Common myeloid progenitor, CD34-positive (primary cell): ENCODE results near the gene LPAR2.
A peak's percentile ranks its signal among the peaks of the same experiment; 100 is the strongest.

Source experiments
- CTCF ChIA-PET: fragments of 350-600 bp; sonication (Branson Sonifier 250); formaldehyde crosslinking; loops from one replicate; lab custom pipeline; 2021; ENCODE audit warnings: antibody characterized with exemption; lab: Charles Lee
- POLR2A ChIA-PET: fragments of 350-600 bp; sonication (Branson Sonifier 250); formaldehyde crosslinking; loops from one replicate; lab custom pipeline; 2021; ENCODE audit warnings: antibody characterized with exemption; lab: Charles Lee
- DNase-seq, 3 donors: peaks; one replicate each; pipeline versions ENCODE4 v3.0.0 to v3.0.0-alpha.2; 2013
- H3K27ac ChIP-seq, 2 experiments: 1 replicate in 1 of 2; 2 replicates in 1 of 2; pipeline ENCODE4 v1.7.0; 2013; ENCODE audit warnings: inconsistent platforms in 2 of 2, low read length in 2 of 2, mild to moderate bottlenecking in 2 of 2, low read depth in 1 of 2, moderate library complexity in 1 of 2; ENCODE audit not compliant: severe bottlenecking in 2 of 2, insufficient read depth in 1 of 2, poor library complexity in 1 of 2
- H3K27me3 ChIP-seq, 5 experiments: replicated peaks in 2 of 5; 1 replicate in 3 of 5; 2 replicates in 2 of 5; pipeline versions ENCODE4 v1.6.1 to v1.7.0; 2013; ENCODE audit warnings: low read length in 4 of 5, mild to moderate bottlenecking in 2 of 5, moderate library complexity in 2 of 5, inconsistent platforms in 1 of 5; ENCODE audit not compliant: insufficient read depth in 5 of 5, control insufficient read depth in 4 of 5
- H3K36me3 ChIP-seq, 4 experiments: 1 replicate in 2 of 4; 2 replicates in 2 of 4; pipeline versions ENCODE4 v1.6.1 to v1.7.0; 2013; ENCODE audit warnings: low read length in 3 of 4, control low read depth in 1 of 4, mild to moderate bottlenecking in 1 of 4; ENCODE audit not compliant: control insufficient read depth in 4 of 4, insufficient read depth in 4 of 4
- H3K4me1 ChIP-seq, 4 experiments: 1 replicate in 3 of 4; 2 replicates in 1 of 4; pipeline versions ENCODE4 v1.6.1 to v1.7.1; 2013; ENCODE audit warnings: low read length in 3 of 4, mild to moderate bottlenecking in 3 of 4, control low read depth in 1 of 4, inconsistent platforms in 1 of 4, moderate library complexity in 1 of 4; ENCODE audit not compliant: control insufficient read depth in 4 of 4, insufficient read depth in 4 of 4; ENCODE audit errors: control extremely low read depth in 1 of 4
- H3K4me3 ChIP-seq, 7 experiments: 1 replicate in 4 of 7; 2 replicates in 3 of 7; pipeline versions ENCODE4 v1.5.1 to v1.7.0; 2013; ENCODE audit warnings: mild to moderate bottlenecking in 7 of 7, low read length in 6 of 7, moderate library complexity in 6 of 7, inconsistent platforms in 2 of 7, low read depth in 2 of 7, control low read depth in 1 of 7; ENCODE audit not compliant: insufficient read depth in 4 of 7, control insufficient read depth in 1 of 7; ENCODE audit errors: extremely low read depth in 1 of 7
- H3K9me3 ChIP-seq, 5 experiments: 1 replicate in 4 of 5; 2 replicates in 1 of 5; pipeline versions ENCODE4 v1.6.1 to v1.7.1; 2013; ENCODE audit warnings: low read length in 4 of 5, mild to moderate bottlenecking in 2 of 5, inconsistent platforms in 1 of 5, low read depth in 1 of 5, moderate library complexity in 1 of 5; ENCODE audit not compliant: control insufficient read depth in 4 of 5, insufficient read depth in 2 of 5; ENCODE audit errors: control extremely low read depth in 1 of 5
- WGBS: methylation state at CpG from one replicate; pipeline ENCODE4 v1.1.5; 2013; ENCODE audit not compliant: insufficient coverage; 5-methylcytosine and 5-hydroxymethylcytosine counted together

Gene LPAR2

DNA sequence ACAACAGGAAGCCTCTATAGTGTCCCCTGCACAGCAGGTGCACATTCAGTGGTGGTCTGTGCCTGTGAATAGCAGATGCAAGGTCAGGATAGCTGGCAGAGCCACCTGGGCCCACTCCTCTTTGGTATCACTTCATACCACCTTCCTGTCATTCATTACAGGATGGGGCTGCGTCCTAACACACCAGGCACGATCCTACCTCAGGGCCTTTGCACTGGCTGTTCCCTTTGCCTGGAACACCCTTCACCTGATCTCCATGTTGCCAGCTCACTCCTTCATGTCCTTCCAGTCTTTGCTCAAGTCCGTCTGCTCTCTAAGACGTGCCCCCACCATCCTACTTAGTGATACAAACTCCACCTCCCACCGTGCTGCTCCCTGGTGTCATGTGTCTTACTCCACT lies 4.6 kb upstream of the LPAR2 start:
- ChIA-PET POLR2A (no interaction called here), CTCF (interaction anchor here (1.5 kb wide), 1 partner anchor 100 kb away, joined by 4 read pairs; no protein-coding TSS in a partner anchor)
- no peak overlapping the region for H3K4me3 ChIP-seq
- H3K36me3 ChIP-seq, result peaks cover 14 to 60% (median 43%) of the 10 kb centered on the region in 4 experiments
- no peak overlapping the region for H3K27ac ChIP-seq
- no peaks in the 10 kb centered on the region for H3K9me3 ChIP-seq
- 100% methylated on average over 3 of the region's 5 CpGs for WGBS
- DNase-seq, result no peak
- H3K27me3 ChIP-seq, result no peaks in the 10 kb centered on the region
- peaks cover 0 to 10% (median 8%) of the 10 kb centered on the region in 4 experiments for H3K4me1 ChIP-seq

DNA sequence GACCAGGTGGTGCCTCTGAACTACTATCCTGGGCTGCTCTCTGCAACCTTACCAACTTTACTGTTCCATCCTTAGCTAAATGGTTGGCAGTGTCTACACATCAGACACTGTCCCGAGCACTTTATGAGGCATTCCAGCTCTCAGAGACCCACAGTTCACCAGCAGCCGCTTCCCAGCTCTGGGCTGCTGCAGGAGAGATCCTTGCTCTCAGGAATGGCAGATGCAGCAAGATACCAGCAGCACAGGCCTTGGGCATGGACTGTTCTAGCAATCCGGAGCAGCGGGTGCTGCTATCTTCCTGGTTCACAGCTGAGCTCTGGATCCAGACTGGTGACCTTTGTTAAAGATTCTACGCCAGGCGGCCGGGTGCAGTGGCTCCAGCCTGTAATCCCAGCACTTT lies 3.3 kb upstream of the LPAR2 start:
- POLR2A ChIA-PET, result no interaction called here
- H3K36me3 ChIP-seq, result peaks cover 14 to 49% (median 35%) of the 10 kb centered on the region in 4 experiments
- CTCF ChIA-PET, result interaction anchor here (1.0 kb wide), 1 partner anchor 9 kb away, joined by 5 read pairs; no protein-coding TSS in a partner anchor

DNA sequence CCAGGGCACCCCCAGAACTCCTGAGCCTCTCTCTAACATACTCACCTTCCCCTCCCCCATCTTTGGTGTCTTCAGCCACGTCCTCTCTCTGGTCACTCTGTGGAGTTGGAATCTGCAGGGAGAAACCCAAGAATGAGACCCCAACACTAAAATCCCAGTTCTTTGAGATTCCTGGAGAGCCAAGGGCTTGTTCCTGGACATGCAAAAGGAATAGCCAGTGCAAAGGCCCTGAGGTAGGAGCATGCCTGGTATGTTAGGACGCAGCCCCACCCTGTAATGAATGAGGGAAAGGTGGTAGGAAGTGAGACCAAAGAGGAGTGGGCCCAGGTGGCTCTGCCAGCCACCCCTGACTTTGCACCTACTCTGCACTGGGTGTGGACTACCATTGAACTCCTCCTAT lies 2.4 kb upstream of the LPAR2 start:
- Histone ChIP-seq H3K4me3 (no peak overlapping the region), H3K27ac (no peak overlapping the region), H3K27me3 (no peaks in the 10 kb centered on the region), H3K9me3 (no peaks in the 10 kb centered on the region), H3K36me3 (peaks cover 10 to 45% (median 29%) of the 10 kb centered on the region in 4 experiments), H3K4me1 (peaks cover 0 to 16% (median 13%) of the 10 kb centered on the region in 4 experiments)
- ChIA-PET CTCF (no interaction called here), POLR2A (interaction anchor here (0.7 kb wide), 1 partner anchor 536 kb away, joined by 3 read pairs; no protein-coding TSS in a partner anchor)
- 100% methylated on average over 1 of the region's 2 CpGs for WGBS
- DNase-seq, result no peak

More for the DNA sequence above, 3.3 kb upstream of the LPAR2 start:
- no peaks in the 10 kb centered on the region for H3K27me3 ChIP-seq
- H3K27ac ChIP-seq, result no peak overlapping the region
- DNase-seq, result no peak
- WGBS, result 98% methylated on average over 6 of the region's 7 CpGs
- peaks cover 0 to 16% (median 13%) of the 10 kb centered on the region in 4 experiments for H3K4me1 ChIP-seq
- no peaks in the 10 kb centered on the region for H3K9me3 ChIP-seq
- no peak overlapping the region for H3K4me3 ChIP-seq

DNA sequence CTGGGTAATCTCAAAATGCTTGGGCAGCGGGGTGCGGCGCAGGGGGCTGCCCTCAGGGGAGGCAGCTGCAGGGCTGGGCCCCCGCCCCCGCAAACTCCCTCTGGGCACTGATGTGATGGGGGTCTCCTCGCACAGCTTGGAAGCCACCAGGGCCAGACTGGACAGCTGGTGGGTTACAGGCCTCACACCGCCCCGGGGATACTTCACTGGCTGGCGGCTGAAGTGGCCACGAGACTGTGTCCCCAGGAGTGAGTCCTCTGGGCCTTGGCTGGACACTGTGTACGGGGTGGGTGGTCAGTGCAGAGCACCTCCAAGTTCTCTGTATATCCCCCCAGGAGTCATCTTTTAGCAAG lies 2.0 kb upstream of the LPAR2 start:
- H3K9me3 ChIP-seq, result no peaks in the 10 kb centered on the region
- no peaks in the 10 kb centered on the region for H3K27me3 ChIP-seq
- no peak overlapping the region for H3K4me3 ChIP-seq
- ChIA-PET POLR2A (interaction anchor here (0.7 kb wide), 1 partner anchor 536 kb away, joined by 3 read pairs; no protein-coding TSS in a partner anchor), CTCF (interaction anchor here (0.9 kb wide), 1 partner anchor 32 kb away, joined by 3 read pairs; no protein-coding TSS in a partner anchor)
- no peak for DNase-seq
- 97% methylated on average over 10 of the region's 11 CpGs for WGBS
- H3K36me3 ChIP-seq, result peaks cover 9 to 41% (median 26%) of the 10 kb centered on the region in 4 experiments
- H3K4me1 ChIP-seq, result peaks cover 0 to 16% (median 13%) of the 10 kb centered on the region in 4 experiments
- no peak overlapping the region for H3K27ac ChIP-seq

DNA sequence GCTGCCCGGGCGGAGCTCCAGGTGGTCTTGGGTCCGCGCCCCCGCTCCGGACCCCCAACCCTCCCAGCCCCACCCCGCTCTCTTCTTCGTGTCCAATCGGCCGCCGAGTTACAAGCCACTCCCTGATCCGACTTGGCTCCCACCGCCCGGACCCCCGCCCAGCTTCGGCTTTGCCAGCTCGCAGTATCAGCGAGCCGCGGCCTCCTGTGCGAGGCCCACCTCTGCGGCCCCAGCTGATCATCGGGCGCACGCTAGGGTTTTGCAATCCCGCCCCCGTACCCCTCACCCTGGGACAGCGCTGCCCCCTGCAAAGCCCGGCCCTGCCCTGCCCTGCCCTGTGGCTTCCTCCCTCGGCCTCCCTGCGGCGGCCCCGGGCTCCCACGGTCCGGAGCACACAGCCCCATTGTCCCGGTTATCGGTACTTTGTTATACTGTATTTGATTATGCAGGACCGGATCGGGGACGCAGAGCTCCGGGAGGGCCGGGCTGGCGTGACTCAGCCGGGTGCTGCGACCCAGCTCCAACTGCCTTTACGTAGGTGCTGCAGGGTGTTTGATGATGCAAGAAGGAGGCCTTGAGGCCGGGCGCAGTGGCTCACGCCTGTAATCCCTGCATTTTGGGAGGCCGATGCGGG lies 598 bp upstream of the LPAR2 start:
- no peaks in the 10 kb centered on the region for H3K27me3 ChIP-seq
- peaks cover 0 to 16% (median 13%) of the 10 kb centered on the region in 4 experiments for H3K4me1 ChIP-seq
- WGBS, result 6% methylated on average over 48 of the region's 51 CpGs
- H3K36me3 ChIP-seq, result peaks cover 3 to 30% (median 23%) of the 10 kb centered on the region in 4 experiments
- peak; percentile 53 to 81 (median 74) for DNase-seq
- ChIA-PET CTCF (interaction anchor here (1.0 to 1.2 kb wide), 3 partner anchors 12 to 96 kb away, joined by 4 to 9 read pairs (median 6); partner anchors contain the start of gene GMIP), POLR2A (interaction anchor here (0.5 kb wide), 1 partner anchor 12 kb away, joined by 3 read pairs; no protein-coding TSS in a partner anchor)
- H3K9me3 ChIP-seq, result no peaks in the 10 kb centered on the region
- H3K27ac ChIP-seq, result no peak overlapping the region
- H3K4me3 ChIP-seq, result peak overlapping the region; percentile 27 to 81 (median 57)

DNA sequence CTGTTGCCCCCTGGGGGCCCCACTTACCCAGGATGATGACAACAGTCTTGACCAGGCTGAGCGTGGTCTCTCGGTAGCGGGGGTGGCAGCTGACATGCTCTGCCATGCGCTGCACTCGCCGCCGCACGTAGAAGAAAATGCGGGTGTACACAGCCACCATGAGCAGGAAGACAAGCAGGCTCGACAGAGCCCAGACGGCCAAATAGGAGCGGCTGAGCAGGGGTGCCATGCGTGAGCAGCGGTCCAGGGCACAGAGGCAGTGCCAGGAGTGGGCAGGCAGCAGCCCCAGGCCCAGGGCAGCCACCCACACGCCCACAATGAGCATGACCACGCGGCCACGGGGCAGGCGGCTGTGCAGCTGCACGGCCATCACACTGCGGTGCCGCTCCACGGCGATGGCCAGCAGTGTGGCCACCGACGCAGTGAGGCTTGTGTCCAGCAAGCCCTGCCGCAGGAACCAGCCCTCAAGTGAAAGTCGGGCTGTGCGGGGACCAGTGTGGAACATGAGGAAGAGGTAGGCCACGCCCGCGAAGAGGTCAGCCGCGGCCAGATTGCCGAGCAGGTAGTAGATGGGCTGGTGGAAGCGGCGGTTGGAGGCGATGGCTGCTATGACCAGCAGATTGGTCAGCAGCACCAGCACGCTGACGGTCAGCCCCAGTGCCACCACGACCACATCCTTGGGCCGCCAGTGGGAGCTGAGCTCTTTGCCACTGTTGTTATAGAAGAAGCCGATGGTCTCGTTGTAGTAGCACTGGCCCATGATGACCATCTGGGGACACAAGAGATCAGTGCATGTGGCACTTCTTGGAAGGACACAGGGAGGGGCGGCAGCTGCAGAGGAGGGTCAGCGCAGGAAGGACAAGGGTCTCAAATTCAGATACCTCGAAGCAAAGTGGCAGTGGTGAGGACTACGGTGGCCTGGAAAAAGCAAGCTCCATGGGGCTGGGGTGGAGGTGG lies 1.2 kb downstream of the LPAR2 start:
- 96% methylated on average over 45 of the region's 48 CpGs for WGBS
- POLR2A ChIA-PET, result interaction anchor here (1.7 kb wide), 1 partner anchor 53 kb away, joined by 3 read pairs; no protein-coding TSS in a partner anchor
- Histone ChIP-seq H3K36me3 (peaks cover 3 to 20% (median 17%) of the 10 kb centered on the region in 4 experiments), H3K27ac (no peak overlapping the region), H3K4me1 (peaks cover 0 to 16% (median 13%) of the 10 kb centered on the region in 4 experiments), H3K9me3 (no peaks in the 10 kb centered on the region), H3K4me3 (peak overlapping the region in 4 of 7 experiments; percentile 57 to 81 (median 73)), H3K27me3 (no peaks in the 10 kb centered on the region)
- CTCF ChIA-PET, result interaction anchor here (0.7 to 1.0 kb wide), 2 partner anchors 71 to 73 kb away, joined by 3 read pairs; no protein-coding TSS in a partner anchor
- DNase-seq, result no peak
